ENCODE measurements around the gene TOP1. TPM values are rescaled to one million over a fixed set of nuclear protein-coding genes. Genes with fewer than 3 reads are reported as not detected.
A peak's percentile ranks its signal among the peaks of the same experiment; 100 is the strongest.

Gene TOP1
- total RNA-seq, 1 donor: 12.0 TPM

DNA sequence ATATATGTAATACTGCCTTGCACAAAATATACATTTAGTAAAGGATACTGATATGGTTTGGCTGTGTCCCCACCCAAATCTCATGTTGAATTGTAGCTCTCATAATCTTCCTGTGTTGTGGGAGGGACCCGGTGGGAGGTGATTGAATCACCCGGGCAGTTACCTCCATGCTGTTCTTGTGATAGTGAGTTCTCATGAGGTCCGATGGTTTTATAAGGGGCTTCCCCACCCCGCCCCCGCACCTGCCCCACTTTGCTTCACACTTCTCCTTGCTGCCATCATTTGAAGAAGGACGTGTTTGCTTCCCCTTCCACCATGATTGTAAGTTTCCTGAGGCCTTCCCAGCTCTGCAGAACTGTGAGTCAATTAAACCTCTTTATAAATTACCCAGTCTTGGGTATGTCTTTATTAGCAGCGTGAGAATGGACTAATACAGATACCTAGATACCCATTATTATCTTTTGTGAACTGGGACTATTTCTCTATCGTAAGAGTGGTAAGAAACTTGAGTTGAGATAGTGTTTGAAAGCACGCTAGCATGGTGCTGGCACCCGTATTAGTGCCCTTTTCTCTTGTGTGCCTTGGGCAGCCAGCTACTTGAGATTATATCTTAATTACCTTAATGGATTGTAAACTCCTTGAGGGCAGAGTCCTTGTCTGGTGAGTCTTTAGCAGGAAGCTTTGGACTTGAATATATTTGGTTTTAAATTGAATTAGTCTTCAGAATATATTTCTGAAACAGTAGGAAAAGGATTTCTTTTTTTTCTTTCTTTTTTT lies 25.6 kb downstream of the TOP1 start:
- no peak for TF ChIP-seq CTCF (IDR thresholded peaks at IDR 0.05; ENCODE audit: insufficient read depth, low read length)
- DNase-seq (ENCODE audit: low read depth): no peak
- H3K4me3 ChIP-seq (ENCODE audit: low read depth, low read length): no peak overlapping the region

DNA sequence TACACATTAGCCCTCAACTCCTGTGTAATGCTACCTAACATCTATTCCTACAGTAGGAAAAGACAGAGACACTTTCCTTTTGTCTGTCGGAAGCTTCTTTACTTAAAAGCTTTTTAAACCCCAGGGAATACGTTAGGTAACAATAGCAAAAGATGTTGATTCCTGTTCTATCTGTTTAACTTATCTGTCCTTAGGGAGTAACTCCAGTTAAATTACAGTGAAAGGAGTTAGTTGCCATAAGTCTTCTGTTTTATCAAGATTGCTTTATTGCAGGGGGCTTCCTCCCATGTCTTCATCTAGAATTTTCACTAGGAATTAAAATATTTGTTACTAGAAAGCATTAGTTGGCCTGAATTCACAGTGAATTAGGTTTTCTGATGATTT lies 26.2 kb downstream of the TOP1 start:
- TF ChIP-seq CTCF (IDR thresholded peaks at IDR 0.05; ENCODE audit: insufficient read depth, low read length): no peak
- H3K4me3 ChIP-seq (ENCODE audit: low read depth, low read length): no peak overlapping the region
- no peak for DNase-seq (ENCODE audit: low read depth)

DNA sequence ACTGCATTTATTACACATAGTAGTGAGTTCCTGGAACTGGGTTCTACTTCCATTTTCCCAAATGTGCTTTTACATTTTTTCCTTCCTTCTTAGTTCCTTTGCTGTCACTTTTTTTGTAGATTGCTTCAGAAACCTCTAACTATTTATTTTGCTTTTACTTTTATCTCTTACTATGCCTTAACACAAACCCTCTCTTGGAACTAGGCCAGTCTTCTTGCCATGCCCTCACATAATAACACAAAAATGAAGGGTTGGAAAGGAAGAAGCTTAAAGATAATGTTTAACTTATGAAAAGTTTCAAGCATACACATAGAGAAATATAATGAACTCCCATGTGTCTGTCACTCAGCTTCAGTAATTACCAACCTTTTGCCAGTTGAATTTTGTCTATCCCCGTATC lies 27.1 kb downstream of the TOP1 start:
- no peak for TF ChIP-seq CTCF (IDR thresholded peaks at IDR 0.05; ENCODE audit: insufficient read depth, low read length)
- DNase-seq (ENCODE audit: low read depth): peak; percentile 55
- H3K4me3 ChIP-seq (ENCODE audit: low read depth, low read length): no peak overlapping the region

DNA sequence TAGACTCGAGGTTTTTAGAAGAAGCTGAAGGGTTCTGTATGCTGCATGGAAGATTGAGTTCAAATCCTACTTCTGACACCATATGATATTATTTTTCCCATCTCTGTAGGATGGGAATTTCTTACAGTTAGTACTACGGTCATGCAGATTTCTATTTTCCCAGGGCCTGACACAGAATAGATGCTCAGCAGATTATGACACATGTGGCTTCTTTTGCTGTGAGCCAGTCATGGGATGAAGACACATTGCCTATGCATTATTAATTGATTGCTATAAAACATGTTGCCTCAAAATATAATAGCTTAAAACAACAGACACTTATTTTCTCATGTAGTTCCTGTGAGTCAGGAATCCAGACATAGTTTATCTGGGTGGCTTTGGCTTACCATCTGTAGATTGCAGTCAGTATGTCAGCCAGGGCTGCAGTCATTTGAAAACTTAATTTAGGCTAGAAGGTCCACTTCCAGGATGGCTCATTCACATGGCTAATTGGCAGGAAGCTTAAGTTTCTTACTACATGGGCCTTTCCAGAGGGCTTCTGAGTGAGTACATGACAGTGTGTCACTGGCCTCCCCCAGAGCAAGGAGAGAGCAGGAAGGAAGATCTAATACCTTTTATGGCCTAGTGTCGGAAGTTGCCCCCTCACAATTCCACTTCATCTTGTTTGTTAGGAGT lies 29.5 kb downstream of the TOP1 start:
- TF ChIP-seq CTCF (IDR thresholded peaks at IDR 0.05; ENCODE audit: insufficient read depth, low read length): no peak
- peak; percentile 68 for DNase-seq (ENCODE audit: low read depth)
- no peak overlapping the region for H3K4me3 ChIP-seq (ENCODE audit: low read depth, low read length)

GRCh38 chr20:41058674-41059635 lies 30.3 kb downstream of the TOP1 start:
- DNase-seq (ENCODE audit: low read depth): no peak
- no peak for TF ChIP-seq CTCF (IDR thresholded peaks at IDR 0.05; ENCODE audit: insufficient read depth, low read length)
- no peak overlapping the region for H3K4me3 ChIP-seq (ENCODE audit: low read depth, low read length)

DNA sequence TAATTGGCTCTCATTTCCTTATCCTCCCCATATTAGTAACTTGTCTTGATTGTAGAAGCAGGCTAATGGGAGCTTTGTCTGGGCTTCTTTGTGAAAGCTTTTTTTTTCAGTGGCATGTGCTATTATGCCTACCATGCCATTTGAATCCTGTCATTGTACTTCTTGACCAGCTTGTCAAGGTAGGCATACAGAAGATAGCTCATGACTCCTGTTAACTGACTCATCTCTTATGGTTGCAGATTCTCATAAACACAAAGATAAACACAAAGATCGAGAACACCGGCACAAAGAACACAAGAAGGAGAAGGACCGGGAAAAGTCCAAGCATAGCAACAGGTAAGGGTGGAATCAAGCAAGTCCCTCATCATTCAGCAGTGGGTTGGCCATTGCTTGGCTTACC lies 32.5 kb downstream of the TOP1 start:
- DNase-seq (ENCODE audit: low read depth): no peak
- no peak for TF ChIP-seq CTCF (IDR thresholded peaks at IDR 0.05; ENCODE audit: insufficient read depth, low read length)
- no peak overlapping the region for H3K4me3 ChIP-seq (ENCODE audit: low read depth, low read length)

Measured in fibroblast of the aortic adventitia (primary cell).